Glomerular endothelial cell (primary cell): Measurements from ENCODE around the gene PSMB7. TPM values are rescaled to one million over a fixed set of nuclear protein-coding genes. Genes with fewer than 3 reads are reported as not detected.

ENCODE experiments used
- DNase-seq: peaks from one replicate; pipeline ENCODE4 v3.0.0-alpha.2; 2011; ENCODE audit warnings: low read depth, low spot score; ENCODE audit errors: extremely low read depth
- total RNA-seq: library from RNA; depleted of rRNA; stranded (reverse); fragments of >200 nt; gene quantifications from 2 replicates; pipeline ENCODE4 v1.2.3, GENCODE V29; 2015

The PSMB7 gene
- total RNA-seq, 1 donor from 2014 or later, result 264 TPM

DNA sequence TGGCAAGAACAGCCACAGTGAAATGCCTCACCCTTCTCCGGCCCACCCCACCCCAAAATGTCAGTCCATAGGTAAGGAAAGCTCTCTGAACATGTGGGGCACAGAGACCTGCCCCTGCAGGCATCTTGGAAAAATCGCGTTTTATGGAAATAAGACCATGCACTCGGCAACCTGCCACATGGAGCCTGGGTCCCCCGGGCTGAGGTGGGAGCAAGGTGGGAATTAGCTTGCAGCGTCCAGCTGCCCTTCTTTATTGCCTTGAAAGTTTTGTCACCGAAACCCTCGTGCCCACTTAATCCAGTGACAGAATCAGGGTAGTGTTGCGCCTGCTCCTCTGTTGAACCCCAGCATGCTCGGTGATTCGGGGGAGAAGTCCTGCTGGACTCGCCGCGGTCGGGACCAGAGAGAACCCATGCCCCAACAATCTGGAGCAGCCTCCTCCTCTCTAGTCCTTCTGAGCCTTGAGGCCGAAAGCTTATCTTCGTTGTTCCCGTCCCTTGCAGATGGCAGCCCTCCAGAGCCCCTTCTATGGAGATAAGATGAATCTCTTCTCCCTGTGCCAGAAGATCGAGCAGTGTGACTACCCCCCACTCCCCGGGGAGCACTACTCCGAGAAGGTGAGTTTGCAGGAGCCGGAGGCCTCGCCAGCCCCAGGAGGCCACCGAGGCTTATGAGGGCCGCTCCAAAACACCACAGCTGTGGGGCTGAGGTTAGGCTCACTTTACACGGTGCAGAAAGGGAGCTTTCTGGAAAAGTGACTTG is 67.9 kb downstream of the PSMB7 start:
- no peak for DNase-seq

DNA sequence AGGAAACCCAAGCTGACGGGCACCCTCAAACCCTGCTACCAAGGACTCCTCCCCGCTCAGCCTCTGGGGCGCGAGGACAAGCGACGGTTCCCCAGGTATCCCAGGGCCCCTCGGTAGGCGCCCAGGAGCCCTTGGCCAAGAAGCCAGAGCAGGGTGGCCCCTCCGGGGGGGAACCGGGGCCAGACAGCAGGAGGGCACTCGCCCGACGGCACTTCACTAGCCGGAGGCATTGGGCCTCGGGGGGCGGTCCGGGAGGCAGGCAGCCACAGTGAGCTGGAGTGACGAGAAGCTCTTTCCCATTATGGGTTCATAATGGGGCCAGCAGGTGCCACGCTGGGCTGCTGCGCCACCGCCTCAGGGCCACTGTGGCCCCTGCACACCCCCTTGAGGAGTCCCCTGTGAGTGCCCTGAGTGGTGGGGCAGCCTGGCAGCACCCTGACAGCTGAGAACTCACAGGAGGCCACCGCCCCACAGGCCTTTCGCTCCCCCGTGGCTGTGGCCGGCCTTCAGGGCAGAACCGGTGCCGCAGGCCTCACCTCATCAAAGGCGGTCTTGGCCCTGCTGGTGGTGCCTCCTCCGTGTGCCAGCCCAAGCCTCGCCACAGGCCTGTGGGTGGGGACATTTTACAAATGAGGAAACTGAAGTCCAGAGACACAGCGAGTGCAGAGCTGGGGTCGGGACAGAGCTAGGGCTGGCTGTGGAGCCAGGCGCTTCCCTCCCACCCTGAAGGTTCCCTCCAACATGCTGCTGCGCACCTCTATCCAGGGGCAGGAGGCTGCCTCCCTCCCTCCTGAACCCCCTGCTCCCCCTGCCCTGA is 68.7 kb downstream of the PSMB7 start:
- DNase-seq, result no peak

DNA sequence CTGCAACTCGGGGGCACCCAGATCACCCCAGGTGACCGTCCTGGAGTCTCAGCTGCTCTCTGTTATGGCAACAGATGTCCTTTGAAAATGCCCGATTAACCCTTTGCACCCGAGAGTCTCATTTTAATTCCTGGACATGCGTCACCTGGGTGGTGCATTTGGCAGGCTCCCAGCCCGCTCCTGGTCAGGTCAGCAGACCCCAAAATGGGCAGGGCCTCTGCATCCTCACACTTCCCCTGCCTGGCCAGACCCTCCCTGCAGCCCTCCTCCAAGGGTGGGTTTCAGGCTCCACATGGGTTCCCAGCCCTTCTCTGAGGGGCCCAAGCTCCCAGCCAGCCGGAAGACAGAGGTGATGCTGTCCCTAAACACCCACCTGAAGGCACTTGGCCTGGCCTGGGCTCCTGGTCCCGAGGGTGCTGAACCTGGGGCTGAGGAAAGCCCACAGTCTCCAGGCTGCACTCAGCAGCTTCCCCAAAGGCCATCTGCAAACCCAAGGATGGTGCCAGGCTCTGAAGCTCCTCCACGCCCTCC is 69.4 kb downstream of the PSMB7 start:
- DNase-seq, result no peak

DNA sequence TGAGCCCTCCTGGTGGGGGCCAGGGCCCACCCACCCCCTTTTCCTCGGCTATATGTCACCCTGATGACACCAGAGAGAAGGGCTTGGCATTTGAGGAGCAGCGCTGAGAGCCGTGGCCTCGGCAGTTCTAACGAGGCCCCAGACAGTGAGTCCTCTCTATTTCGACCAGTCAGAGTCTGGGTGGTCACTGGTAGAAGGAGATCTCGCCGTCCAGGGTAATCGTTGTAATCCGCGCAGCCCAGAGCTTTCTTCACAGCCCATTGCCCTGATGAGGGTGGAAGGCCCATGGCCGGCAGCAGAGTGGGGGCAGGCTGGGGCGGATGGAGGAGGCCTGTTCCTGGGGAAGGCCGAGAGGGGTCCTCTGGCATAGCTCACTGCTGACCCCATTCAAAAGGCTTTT is 70.2 kb downstream of the PSMB7 start:
- DNase-seq, result no peak

DNA sequence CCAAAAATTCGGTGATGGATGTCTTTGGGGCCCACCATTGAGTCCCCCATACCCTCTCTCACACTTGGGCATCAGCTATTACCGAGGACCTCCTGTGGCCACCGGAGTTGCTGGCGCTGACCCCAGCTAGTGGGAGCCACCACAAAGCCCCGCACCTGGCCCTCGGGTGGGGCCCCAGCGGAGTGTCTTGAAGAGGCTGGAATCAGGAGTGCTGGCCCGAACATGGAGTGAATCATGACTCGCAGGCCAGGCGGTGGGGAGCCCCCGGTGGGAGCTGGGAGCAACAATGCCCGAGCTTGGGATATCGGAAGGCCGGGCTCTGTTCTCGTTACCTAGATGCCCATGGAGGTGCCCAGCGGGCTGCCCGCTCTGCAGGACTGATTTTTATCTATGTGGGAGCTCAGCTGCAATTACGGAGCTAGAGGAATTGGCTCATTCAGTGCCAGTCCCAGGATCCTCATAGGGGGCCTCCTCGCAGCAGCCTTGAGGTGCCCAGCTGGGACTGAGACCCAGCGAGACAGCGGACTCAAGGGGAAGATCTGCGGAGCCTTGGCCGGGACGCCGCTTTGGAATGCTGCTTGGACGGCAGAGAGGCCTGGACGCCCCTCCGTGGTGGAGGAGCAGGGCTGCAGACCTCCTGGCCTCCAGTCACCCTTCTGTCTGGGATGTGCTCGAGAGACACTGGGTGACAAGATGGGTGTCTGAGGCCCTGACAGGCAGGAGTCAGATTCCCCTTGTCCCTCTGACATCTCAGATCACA is 70.8 kb downstream of the PSMB7 start:
- DNase-seq, result no peak

DNA sequence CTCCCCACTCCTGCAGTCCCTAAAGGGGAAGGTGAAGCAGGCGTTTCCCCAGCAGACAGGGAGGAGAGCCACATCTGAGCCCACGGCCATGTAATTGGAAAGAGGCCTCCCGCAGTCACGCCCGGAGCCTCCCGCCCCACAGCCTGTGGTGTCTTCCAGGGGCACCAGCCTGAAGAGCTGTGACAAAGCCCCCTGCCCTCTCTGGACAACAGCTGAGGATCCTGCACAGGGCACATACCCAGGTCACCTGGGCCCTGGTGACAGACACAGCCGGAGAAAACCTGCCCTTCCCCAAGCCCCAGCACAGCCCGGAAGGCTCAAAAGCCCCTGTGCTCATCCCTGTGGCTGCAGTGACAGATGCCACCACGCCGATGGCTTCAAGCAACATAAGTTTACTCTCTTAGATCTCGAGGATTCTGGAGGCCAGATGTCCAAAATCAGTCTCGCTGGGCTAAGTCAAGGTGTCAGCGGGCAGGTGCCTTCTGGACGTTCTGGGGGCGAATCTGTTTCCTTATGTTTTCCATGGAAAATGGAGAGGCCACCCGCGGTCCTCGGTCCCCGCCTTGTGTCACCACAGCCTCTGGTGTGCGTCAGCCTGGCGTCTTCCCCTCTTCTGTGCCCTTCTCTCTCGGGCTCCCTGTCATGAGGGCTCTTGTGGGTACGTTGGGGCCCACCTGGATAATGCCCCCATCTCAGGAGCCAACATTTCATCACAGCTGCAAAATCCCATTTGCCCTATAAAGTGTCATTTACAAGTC is 71.5 kb downstream of the PSMB7 start:
- DNase-seq, result no peak

DNA sequence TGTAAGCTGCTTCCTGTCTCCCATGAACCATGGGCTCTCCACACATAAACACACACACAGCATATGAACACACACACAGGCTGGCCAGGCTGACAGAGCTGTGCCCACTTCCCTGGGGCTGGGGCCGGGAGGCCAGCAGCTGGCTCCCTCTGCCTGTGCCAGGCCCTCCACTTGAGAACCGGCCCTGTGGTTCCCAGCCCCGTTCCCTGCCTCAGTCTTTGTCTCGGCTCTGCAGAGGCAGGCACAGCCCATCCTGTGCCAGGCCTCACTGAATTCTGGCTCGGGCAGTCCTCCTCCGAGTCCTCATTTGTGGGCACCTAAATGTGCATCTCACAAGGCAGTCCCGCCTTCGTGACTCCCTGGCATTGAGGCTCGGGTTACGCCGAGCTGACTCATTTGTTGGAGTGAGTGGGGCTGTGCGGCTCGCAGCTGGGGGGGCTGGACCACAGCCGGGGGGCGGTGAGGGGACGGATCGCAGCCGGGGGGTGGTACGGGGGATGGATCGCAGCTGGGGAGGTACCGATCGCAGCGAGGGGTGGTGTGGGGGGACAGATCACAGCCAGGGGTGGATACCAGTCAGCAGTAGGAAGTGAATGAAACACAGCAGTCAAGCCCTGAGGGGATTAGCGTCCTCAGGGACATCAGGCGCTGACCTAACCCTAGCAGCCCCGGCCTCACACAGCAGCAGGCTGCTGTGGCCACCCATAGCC is 72.3 kb downstream of the PSMB7 start:
- DNase-seq, result no peak

DNA sequence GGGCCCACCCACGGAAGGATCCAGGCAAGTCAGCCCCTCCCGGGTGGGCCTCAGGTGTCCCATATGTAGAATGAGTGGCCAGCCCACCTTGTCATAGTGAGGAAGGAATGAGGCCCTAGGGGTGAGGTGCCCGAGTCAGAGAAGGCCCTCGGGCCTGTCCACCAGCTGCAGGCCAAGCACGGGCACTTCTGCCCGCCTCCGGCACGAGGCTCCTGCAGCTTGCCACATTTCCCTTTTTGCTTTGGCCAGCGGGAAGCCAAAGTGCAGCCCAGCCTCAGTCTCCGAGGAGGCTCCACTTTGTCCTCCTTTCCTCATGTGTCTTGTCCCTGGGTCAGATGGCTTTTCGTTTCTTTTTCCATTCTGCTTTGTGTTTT is 72.9 kb downstream of the PSMB7 start:
- no peak for DNase-seq

DNA sequence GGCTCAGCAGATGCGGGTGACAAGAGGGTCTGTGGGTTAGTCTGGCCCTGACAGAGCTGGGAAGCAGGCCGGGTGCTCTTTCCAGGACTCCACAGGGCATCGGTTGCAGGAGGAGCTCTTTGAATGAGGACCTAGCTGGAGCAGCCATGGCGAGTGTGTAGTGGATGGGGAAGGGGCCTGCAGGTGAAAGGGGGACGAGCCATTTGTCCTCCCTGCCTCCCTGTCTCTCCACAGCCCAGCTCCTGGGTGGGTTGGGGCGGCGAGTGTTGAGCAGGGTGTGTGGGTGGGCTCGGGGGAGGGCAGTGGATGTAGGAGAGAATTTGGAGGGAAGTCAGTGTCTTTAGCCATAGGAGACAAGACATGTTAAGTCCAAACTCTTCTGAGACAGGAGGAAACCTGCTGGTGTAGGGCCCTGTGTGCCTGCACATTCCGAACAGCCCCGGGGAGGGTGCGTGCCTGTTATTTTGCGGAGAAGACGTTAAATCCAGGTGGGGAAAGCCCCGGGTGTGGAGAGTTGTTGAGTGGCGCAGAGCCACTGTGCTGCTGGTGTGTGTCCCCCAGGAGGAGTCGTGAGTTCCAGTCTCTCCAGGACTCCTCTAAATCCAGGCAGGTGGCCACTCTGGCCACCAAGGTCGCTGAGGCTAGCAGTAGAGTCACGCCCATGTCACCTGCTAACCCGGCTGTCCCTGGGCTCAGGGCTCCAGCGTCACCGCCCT is 73.6 kb downstream of the PSMB7 start:
- DNase-seq, result no peak

DNA sequence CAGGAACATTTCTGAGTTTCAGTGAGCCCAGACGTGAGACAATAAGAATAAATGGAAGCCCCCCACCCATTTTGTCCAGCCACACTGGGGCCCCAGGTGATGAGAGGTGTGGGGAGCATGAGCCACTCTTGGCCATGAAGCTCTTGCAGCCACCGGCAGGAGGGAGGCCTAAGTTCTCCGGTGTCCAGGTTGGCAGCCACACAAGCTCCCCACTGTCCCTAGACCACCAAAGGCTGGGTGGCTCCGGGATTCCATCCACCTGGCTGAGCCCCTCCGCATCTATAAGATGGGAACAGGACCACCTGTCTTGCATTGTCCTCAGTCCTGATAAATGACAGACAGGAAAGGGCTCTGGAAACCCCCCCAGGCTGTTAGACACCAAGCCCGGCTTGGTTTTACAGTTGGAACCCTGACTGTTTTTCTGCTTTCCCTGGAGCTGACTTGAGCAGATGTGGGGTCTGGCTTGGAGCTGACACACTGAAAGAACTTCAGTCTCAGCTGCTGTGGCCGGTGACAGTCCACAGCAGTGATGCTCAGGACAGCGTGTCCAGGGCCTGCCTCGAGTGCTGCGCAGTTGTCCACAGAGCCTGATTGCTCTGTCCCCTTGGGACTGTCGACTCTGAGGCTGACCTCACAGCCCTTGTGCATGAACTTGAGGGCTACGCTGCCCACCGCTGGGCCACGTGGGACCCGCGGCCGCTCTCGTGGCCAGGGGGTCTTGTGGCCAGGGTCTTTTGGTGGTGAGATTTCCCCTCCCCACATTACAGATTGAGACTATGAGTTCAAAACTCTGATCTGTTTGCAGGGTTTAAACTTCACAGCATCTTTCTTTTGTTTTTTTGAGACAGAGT is 74.8 kb downstream of the PSMB7 start:
- DNase-seq, result no peak

DNA sequence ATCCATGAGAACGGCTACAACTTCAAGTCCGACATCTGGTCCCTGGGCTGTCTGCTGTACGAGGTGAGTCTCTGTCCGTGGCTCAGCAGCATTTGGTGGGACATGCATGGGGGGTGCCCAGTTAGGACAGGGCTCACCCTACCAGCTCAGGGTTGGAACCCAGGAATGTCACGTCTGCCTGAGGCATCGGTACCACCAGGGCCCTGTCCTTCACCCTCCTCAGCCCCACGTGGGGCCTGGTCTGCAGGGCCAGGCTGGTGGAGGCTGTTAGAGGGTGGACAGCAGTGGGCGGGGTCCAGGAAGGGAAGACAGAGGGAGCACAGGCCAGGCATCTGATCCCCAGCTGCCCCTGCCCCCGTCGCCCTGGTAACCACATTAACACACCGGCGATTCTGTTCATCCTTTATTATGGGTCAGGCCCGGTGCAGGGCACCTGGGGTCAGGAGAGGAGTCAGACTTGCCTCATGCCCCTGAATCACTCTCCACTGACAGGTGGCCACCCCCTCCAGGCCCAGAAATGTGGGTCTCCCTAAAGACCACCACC is 75.6 kb downstream of the PSMB7 start:
- DNase-seq, result no peak

DNA sequence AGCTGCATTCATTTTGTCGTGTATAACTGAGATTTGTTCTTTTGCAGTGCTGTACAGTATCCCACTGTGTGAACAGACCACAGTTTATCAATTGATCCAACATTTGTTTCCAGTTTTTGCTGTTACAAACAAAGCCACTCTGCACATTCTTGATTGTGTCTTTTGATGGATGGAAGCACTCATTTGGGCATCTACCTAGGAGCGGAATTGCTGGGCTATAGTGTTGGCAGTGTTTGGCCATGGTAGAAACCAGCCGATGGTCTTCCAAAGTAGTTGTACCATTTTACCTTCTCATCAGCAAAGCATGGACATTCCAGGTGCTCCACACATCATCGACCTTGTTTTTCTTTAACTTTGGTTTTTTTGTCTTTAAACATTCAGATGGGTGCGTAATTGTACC is 77.7 kb downstream of the PSMB7 start:
- no peak for DNase-seq

DNA sequence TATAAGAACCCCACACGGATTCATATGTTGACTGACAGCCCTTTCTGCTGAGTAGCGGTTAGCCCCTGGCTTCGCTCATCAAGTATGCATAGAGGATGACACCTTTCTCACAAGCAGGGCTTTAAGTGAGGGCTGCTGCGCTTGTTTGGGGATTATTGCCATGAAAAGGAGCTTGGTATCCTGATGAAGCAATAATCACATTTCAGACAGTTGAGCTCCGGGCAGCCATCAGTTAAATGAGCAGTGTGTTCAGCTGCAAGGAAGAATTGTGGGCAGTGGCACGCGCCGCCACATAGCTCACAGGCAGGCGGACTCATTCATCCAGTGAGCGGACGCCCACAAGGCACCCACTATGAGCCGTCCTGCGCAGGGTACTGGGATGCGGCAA is 79.9 kb downstream of the PSMB7 start:
- no peak for DNase-seq

DNA sequence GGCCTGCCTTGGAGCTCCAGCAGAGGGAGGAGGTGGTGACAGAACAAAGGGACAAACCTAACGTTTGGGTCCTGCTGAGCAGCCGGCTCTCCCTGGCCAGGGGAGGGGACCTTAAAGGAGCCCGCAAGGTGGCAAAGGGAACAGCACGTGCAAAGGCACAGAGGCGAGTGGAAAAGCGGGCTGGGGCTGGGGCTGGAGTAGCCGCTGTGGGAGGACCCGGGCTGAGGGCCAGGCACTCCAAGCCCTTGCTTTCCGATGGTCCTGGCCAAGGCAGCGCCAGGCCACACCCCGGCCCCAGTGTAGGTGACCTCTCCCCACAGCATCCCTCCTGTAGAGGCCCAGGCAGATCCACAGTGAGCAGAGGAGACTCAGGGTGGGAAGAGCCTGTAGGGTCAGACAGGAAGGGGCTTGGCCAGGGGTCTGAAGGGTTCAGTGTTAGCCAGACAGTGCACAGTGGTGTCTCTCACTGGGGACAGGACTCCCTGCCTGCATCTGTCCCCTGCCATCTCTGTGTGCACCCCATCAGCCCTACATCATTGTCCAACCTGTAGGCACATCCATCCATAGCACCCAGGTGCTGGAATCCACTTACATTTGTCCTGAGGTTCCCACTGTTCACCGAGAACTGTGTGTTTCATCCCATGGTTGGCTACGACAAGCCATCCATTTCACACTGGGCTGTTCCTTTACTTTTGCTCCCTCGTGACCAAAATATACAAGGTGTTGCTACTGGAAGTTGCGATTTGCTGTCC is 80.5 kb downstream of the PSMB7 start:
- no peak for DNase-seq

DNA sequence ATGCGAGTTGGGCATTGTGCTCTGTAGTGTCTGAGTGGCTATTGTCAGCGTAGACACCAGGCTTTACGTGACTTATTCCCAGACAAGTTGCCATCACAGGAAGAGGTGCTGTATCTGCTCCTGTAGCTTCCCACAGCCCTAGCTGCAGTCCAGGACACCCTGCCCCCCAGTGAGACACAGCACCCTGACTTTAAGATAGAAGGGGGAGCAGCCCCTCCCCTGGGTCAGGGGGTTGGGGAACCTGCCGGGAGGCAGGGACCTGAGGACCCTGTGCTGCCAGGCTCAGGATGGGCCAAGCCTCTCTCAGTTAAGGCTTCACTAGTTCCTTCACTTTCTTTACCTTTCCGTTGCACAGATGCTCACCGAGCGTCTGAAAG is 82.1 kb downstream of the PSMB7 start:
- no peak for DNase-seq

DNA sequence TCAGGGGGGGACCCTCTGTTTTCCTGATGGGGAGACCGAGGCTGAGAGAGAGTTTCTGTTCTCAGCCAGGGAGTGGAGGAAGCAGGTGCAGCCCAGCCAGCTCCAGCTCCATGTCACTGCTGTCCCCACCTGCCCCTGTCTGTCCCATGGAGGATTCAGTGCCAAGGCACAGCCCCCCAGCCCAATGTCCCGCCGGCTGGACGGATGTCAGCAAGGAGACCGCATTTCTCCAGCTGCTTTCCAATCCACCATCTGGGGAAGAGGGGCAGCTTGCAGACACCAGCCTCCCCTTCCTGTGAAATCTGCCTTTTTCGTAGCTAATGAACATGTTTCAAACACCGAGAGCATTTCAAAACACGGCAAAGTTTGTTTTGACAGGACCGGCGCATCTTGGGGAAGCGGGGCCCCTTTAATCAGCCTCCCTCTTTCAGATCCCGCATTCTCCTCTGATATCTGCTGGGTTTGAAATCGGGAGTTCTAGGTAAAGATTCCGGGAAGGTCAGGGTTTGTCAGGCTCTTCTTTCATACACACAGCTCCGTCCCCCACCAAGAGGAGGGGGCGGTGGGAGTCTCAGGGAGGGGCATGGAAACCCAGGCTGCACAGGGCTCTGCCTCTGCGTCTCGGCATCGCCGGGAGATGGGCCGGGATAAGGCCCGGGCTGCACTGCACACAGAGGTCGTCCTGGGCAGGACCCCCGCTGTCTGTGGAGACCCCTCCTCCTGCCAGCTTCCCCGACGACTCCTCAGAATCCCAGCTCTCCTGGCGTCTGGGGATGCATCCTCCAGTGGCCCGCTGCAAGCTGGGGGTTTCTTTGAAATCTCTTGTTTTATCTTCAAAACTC is 82.7 kb downstream of the PSMB7 start:
- no peak for DNase-seq

DNA sequence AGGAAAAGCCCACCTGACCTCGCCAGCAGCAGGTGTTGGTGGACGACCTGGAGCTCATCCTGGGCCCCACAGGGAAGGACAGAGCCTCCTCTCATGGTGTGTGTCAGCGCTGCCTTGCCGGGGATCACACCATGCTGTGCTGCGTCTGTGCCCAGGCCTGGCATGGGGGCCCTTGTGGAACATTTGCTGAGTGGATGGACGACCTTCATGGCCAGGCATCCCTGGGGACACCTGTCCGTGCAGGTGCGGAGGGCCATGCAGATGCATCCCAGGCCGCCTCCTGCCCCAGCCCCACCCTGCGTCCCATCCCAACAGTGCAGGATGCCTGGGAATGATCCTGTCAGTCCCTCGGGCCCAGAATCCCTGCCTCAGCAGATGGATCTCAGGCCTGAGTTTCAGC is 83.7 kb downstream of the PSMB7 start:
- DNase-seq, result no peak
